ENCODE measurements around the gene SPATS2L.

- no peak for TF ChIP-seq CTCF (IDR thresholded peaks at IDR 0.05)
- no peak for TF ChIP-seq POLR2A (IDR thresholded peaks at IDR 0.05)
These were observed 32.2 kb downstream of the SPATS2L start for GRCh38 chr2:200338692-200339091.

All from lower leg skin (tissue), 3 donors.